Erythroblast (primary cell): ENCODE measurements around the gene INSRR.

Source experiments
- GATA1 ChIP-seq: IDR thresholded peaks from 2 replicates; pipeline ENCODE4 v1.6.1; 2011; ENCODE audit warnings: low read depth, mild to moderate bottlenecking, control low read depth, low read length, moderate library complexity
- POLR2A ChIP-seq: IDR thresholded peaks from 2 replicates; pipeline ENCODE4 v1.6.1; 2011; ENCODE audit warnings: mild to moderate bottlenecking, low read length

GRCh38 chr1:156903328-156904091 lies 44.6 kb upstream of the INSRR start:
- TF ChIP-seq POLR2A (no peak), GATA1 (no peak)
